ENCODE results near the gene COL11A1.
A peak's percentile ranks its signal among the peaks of the same experiment; 100 is the strongest.

The COL11A1 gene

DNA sequence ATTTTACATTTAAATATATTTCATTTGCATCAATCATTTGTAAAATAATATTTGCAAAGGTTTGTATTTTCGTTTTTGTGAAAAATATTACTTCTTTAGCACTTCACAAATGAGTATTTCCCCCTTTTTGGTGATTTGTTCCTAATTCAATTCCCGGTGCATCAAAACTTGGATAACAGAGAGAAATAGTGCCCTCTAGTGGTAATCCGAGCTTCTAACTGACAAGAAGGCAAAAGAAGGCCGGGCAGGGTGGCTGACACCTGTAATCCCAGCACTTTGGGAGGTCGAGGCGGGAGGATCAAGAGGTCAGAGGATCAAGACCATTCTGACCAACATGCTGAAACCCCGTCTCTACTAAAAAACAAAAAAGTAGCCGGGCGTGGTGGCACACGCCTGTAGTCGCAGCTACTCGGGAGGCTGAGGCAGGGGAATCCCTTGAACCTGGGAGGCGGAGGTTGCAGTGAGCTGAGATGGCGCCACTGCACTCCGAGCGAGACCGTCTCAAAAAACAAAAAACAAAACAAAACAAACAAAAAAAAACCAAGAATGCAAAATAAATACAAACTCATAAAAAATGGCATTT, 137.7 kb downstream of the COL11A1 start:
- TF ChIP-seq, protein P1, sequence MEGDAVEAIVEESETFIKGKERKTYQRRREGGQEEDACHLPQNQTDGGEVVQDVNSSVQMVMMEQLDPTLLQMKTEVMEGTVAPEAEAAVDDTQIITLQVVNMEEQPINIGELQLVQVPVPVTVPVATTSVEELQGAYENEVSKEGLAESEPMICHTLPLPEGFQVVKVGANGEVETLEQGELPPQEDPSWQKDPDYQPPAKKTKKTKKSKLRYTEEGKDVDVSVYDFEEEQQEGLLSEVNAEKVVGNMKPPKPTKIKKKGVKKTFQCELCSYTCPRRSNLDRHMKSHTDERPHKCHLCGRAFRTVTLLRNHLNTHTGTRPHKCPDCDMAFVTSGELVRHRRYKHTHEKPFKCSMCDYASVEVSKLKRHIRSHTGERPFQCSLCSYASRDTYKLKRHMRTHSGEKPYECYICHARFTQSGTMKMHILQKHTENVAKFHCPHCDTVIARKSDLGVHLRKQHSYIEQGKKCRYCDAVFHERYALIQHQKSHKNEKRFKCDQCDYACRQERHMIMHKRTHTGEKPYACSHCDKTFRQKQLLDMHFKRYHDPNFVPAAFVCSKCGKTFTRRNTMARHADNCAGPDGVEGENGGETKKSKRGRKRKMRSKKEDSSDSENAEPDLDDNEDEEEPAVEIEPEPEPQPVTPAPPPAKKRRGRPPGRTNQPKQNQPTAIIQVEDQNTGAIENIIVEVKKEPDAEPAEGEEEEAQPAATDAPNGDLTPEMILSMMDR (IDR thresholded peaks at IDR 0.05; ENCODE audit: borderline replicate concordance, insufficient read depth, low read depth, low read length) = peak; percentile 47; the same call in 1 of the 2 replicates
- H3K4me3 ChIP-seq (ENCODE audit: low read depth, low read length) = no peak overlapping the region

DNA sequence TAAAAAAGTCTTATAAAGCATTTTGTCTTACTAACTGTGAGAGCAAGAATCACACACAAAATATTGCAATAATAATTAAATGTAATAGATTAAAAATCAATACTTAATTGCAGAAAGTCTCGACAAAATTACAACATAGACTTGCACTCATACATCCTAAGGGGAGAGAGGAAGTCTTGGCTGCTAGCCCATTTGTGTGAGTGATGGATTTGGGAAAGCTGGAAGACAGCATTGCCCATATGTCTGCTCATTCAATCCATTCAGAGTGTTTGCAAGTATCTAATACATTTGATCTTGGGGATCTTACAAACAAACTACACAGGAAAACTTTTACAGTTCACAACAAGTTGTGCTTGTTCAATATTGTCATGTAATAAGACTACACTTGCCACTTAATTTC, 140.5 kb downstream of the COL11A1 start:
- H3K4me3 ChIP-seq (ENCODE audit: low read depth, low read length) = no peak overlapping the region
- TF ChIP-seq, protein P1 (IDR thresholded peaks at IDR 0.05; ENCODE audit: borderline replicate concordance, insufficient read depth, low read depth, low read length) = no peak

DNA sequence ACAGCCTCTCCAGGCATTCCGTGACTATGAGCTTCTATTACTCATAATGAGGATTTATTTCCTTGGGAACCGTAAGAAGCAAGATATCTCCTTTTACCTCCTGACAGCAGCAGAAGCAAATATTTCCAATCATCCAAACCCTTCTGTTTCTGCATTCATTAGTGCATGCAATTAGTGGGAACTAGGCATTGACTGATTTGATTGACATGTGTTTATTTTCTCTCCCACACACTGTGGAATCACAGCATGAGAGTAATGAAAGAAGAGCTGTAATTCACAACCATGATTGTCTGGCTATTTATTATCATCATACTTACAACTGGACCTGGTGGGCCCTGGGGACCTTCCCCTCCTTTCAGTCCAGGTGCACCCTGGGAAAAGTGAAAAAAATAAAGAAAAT, 146.8 kb downstream of the COL11A1 start:
- TF ChIP-seq, protein P1 (IDR thresholded peaks at IDR 0.05; ENCODE audit: borderline replicate concordance, insufficient read depth, low read depth, low read length) = no peak
- H3K4me3 ChIP-seq (ENCODE audit: low read depth, low read length) = no peak overlapping the region

DNA sequence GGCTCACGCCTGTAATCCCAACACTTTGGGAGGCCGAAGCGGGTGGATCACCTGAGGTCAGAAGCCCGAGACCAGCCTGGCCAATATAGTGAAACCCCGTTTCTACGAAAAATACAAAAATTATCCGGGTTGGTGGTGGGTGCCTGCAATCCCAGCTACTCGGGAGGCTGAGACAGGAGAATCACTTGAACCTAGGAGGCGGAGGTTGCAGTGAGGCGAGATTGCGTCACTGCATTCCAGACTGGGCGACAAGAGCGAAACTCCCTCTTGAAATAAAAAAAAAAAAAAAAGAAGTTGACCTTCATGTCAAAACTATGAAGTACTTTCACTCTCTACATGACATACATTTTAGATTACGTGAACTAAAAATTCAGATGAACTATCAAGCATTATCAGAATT, 153.7 kb downstream of the COL11A1 start:
- TF ChIP-seq, protein P1 (IDR thresholded peaks at IDR 0.05; ENCODE audit: borderline replicate concordance, insufficient read depth, low read depth, low read length) = no peak
- no peak overlapping the region for H3K4me3 ChIP-seq (ENCODE audit: low read depth, low read length)

DNA sequence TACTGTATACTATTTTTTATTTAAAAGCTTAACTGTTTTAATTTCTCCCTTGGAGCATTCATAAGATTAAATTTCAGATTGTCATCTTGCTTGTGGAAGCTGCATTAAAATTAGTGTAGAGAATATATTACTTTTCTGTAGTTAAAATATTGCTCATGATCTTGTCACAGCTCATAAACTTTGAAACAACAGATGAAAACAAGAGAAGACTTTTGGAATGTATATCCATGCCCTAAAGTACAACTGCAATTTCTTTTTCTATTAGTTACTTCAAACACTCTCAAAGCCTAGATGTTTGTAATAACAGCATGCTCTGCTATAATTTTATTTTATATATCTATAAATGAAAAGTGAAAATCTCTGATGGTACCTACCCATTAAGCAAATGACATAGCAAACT, 155.9 kb downstream of the COL11A1 start:
- no peak overlapping the region for H3K4me3 ChIP-seq (ENCODE audit: low read depth, low read length)
- TF ChIP-seq, protein P1 (IDR thresholded peaks at IDR 0.05; ENCODE audit: borderline replicate concordance, insufficient read depth, low read depth, low read length) = no peak

DNA sequence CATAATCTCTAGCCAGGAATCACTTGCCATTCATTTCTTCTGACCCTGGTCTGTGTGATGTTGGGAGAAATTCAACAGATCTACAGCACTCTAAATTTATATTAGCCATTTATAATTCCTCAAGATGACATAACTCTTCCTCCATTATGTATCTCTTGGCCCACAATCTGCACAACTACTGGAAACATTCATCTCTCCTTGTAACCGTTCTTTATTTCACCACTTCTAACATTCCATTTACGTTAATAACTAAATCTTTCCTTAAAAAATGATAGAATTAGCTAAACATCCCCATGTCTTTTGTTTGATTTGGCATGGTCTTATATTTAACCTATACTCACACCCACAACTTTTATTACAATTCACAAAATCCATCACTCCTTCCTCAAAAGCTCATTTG, 166.0 kb downstream of the COL11A1 start:
- no peak overlapping the region for H3K4me3 ChIP-seq (ENCODE audit: low read depth, low read length)
- TF ChIP-seq, protein P1 (IDR thresholded peaks at IDR 0.05; ENCODE audit: borderline replicate concordance, insufficient read depth, low read depth, low read length) = no peak

DNA sequence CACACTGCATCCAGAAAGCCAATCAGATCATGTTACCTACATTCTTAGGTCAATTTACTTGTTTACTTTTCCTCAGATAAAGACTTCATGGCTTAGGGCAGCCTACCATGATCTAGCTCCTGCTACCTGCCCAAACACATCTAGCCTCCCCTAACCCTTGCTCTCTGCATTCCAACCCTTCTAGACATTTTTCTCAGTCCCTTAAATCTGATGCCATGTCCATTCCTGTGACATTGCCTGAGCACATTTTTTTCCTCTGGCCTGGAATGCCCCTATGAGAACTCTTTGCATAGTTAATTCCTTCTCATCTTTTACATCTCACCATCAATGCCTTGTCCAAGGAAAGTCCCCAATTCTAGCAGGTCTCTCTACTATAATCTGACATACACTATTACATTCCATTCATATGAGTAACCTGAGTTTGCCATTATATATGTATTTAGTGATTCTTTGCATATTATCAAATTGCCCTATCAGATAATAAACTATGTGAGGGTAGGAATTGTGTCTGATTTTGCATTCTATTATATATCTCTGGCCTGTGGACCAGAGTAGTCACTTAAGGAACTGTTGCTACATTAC, 166.9 kb downstream of the COL11A1 start:
- TF ChIP-seq, protein P1 (IDR thresholded peaks at IDR 0.05; ENCODE audit: borderline replicate concordance, insufficient read depth, low read depth, low read length) = no peak
- no peak overlapping the region for H3K4me3 ChIP-seq (ENCODE audit: low read depth, low read length)
